AG10803 (cell line): ENCODE measurements around the gene HDHD5.
"Not testable (repeated sequence)": the region's sequence is repeated elsewhere in the genome, so short reads cannot be mapped to it uniquely, and the experiment has no call there.

Source experiments
- DNase-seq: peaks from one replicate; pipeline ENCODE4 v3.0.0; 2010; ENCODE audit warnings: low read depth
- H3K4me3 ChIP-seq: 2 replicates; pipeline ENCODE4 v1.5.1; 2011; ENCODE audit warnings: mild to moderate bottlenecking, low read length, control low read depth
- CTCF ChIP-seq: conservative IDR thresholded peaks from 2 replicates; pipeline ENCODE4 v1.5.1; 2011; ENCODE audit warnings: mild to moderate bottlenecking, low read length, control low read depth, inconsistent platforms

Gene HDHD5

DNA sequence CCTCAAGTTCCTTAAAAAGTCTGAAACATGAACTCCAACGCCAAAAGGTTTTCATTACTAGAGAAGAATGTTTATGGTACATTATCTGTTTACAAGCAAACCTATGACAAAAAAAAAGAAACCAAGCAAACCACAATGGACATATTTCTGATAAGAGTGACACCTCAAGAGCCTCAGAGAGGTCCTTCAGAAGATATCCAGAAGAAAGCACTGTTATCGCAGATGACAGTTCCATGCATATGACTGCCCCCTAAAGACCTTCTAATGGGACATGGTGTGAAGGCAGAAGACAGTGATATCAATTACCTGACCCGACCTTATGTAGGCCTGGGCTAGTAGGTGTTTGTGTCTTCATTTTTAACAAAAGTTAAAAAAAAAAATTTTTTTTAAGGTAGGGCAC lies 3.1 kb downstream of the HDHD5 start:
- no peak for TF ChIP-seq CTCF
- no peak overlapping the region for H3K4me3 ChIP-seq
- no peak for DNase-seq

- TF ChIP-seq CTCF = no peak
- no peak for DNase-seq
- H3K4me3 ChIP-seq = no peak overlapping the region
Observed at GRCh38 chr22:17152971-17153370, 6.1 kb downstream of the HDHD5 start.

GRCh38 chr22:17152340-17152739 lies 6.7 kb downstream of the HDHD5 start:
- no peak for TF ChIP-seq CTCF
- H3K4me3 ChIP-seq = no peak overlapping the region
- no peak for DNase-seq

DNA sequence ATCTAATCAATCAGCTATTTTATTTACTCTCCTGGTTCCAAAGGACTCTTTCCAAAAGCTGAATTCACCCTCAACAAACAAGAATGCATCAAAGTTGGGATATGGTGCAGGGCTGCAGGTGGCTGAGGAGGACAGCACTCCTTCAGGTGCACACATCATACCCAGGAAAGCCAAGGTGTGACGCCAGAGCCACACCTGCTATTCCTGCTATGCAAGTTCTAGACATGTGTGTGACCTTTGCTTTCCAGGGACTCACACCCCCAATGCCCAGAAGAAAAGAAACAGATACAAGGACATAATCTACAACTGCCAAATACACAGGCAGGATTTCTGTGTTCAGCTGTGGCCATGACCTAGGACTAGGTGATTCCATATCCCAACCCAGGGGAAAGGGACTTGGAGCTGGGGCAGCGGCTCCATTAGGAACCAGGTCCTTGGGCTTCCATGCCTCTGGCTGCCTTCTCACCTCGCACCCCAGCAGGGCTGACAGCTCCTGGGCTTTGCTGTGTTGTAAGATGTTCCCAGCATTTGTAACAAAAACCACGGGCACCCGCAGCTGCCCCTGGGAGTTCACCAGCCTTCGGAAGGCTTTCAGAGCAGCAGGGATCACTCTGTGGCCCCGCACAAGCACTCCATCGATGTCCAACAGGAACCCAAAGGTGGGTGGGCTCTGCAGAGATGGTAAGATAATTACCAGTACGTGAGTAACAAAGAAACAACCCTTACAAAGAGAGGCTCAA lies 9.8 kb downstream of the HDHD5 start:
- DNase-seq = no peak
- no peak for TF ChIP-seq CTCF
- no peak overlapping the region for H3K4me3 ChIP-seq

- H3K4me3 ChIP-seq, DNase-seq: not testable (repeated sequence)
Observed at GRCh38 chr22:17147458-17147857, 11.6 kb downstream of the HDHD5 start.

GRCh38 chr22:17145021-17145680 lies 13.9 kb downstream of the HDHD5 start:
- TF ChIP-seq CTCF = no peak
- no peak for DNase-seq

DNA sequence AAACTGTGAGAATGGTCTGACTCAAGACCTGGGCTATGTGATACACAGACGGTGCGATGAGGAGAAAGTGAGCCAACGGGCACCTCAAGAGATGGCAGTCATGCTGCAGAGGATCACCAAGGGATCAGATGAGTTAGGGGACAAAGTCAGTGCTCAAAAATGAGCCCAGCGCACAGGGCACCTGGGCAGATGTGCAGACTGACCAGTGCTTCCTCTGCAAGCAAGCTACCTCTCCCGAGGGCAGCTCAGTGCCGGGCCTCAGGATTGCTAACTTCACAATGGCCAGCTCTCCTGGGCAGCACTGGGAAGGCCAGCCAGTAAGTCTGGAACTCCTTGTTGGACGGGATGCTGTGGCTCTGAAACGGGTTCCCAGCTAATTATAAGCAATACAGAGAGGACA lies 15.3 kb downstream of the HDHD5 start:
- no peak overlapping the region for H3K4me3 ChIP-seq
- DNase-seq = no peak
- no peak for TF ChIP-seq CTCF

More at GRCh38 chr22:17145021-17145680, 13.9 kb downstream of the HDHD5 start:
- H3K4me3 ChIP-seq = no peak overlapping the region
